WI38 (cell line): Measurements from ENCODE around the gene IMPACT.
A peak's percentile ranks its signal among the peaks of the same experiment; 100 is the strongest.

Experiments used
- H3K4me3 ChIP-seq: 2 replicates; pipeline ENCODE4 v1.5.1; 2011; ENCODE audit warnings: low read depth, mild to moderate bottlenecking, control low read depth, low read length
- TF ChIP-seq, protein P1 (sequence below): IDR thresholded peaks from 2 replicates; pipeline ENCODE4 v1.5.1; 2012; ENCODE audit warnings: low read depth, mild to moderate bottlenecking, control low read depth, low read length

The IMPACT gene

DNA sequence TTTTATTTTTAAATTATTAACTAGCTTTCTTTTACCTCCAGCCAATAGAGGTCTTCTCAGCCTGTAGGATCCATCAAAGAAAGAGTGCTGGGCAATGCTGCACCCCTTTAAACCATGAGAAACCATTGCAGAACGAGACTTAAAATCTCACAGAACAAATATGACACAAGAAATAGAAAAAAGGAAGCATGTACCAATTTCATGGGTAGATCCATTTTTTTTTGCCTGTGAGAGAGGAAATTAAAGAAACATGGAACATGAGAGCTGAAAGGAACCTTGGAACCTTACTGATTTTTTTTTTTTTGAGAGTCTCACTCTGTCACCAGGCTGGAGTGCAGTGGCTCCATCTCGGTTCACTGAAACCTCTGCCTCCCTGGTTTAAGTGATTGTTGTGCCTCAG lies 47.9 kb downstream of the IMPACT start:
- TF ChIP-seq, protein P1, sequence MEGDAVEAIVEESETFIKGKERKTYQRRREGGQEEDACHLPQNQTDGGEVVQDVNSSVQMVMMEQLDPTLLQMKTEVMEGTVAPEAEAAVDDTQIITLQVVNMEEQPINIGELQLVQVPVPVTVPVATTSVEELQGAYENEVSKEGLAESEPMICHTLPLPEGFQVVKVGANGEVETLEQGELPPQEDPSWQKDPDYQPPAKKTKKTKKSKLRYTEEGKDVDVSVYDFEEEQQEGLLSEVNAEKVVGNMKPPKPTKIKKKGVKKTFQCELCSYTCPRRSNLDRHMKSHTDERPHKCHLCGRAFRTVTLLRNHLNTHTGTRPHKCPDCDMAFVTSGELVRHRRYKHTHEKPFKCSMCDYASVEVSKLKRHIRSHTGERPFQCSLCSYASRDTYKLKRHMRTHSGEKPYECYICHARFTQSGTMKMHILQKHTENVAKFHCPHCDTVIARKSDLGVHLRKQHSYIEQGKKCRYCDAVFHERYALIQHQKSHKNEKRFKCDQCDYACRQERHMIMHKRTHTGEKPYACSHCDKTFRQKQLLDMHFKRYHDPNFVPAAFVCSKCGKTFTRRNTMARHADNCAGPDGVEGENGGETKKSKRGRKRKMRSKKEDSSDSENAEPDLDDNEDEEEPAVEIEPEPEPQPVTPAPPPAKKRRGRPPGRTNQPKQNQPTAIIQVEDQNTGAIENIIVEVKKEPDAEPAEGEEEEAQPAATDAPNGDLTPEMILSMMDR: no peak
- H3K4me3 ChIP-seq: no peak overlapping the region

DNA sequence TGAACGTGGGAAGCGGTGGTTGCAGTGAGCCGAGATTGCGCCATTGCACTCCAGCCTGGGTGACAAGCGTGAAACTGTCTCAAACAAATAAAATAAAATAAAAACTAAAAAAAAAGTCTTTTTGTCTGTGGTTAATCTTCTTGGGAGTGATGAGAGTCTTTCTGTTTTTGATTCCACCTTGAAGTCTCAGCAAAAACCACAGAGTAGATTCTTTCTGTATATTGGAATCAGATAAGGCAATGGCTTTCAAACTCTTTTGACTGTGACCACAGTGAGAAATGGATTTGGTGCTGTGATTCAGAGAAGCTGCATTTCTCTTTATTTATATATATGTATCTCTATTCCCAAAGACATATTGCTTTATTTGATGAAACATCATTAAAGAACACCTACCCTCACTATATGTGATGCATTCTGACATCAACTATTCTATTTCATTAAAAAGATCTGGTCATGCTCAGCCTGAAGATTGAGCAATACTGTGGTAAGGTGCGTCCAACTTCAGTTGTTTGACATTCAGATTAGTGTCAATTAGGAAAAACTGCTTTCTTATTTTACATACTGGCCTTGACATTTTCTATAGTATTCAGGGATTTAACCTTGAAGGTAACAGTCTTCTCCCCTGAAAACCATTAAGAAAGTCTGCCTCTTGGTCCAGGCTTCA lies 49.6 kb downstream of the IMPACT start:
- TF ChIP-seq, protein P1: no peak
- no peak overlapping the region for H3K4me3 ChIP-seq

GRCh38 chr18:24479371-24479770 lies 52.9 kb downstream of the IMPACT start:
- TF ChIP-seq, protein P1: no peak
- no peak overlapping the region for H3K4me3 ChIP-seq

DNA sequence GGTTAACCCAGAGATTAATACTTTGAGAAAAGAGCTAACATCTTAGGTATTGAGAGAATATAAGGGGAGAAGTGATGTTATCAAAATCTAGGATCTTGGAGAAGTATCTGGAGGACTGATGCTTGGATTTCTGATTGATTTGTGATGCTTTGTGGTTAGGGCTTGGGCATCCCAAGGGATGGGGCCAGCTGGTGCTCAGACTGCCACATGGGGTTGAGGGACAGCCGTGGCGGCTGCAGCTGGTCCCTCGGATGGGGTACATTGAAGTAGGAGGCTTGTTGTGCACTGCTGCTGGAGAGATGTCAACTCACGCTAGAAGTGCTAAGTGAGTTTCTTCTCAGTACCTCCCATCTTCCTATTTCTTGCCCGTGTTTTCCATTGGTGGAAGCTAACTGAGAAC lies 56.4 kb downstream of the IMPACT start:
- H3K4me3 ChIP-seq: no peak overlapping the region
- TF ChIP-seq, protein P1: no peak

DNA sequence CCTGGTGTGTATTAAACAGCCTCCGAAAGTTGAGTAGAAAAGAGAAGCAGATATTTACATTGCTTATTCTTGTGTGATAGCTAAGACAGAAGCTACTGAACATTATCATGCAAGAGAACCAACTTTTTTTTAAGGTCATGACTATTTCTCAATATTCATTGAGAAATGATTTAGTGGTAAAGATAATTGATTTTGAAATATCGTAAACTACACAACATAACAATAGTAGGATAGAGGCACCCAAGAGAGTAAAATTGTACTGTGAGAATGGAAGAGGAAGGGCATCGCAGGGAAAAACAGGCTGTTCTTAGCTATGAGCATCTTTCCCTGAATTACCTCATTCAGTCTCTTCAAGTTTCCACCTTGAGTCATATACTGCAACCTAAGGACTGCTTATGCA lies 59.2 kb downstream of the IMPACT start:
- H3K4me3 ChIP-seq: no peak overlapping the region
- TF ChIP-seq, protein P1: no peak

GRCh38 chr18:24486684-24487083 lies 60.2 kb downstream of the IMPACT start:
- no peak overlapping the region for H3K4me3 ChIP-seq
- TF ChIP-seq, protein P1: no peak

GRCh38 chr18:24488824-24489493 lies 62.5 kb downstream of the IMPACT start:
- H3K4me3 ChIP-seq: no peak overlapping the region
- TF ChIP-seq, protein P1: peak; percentile 72; the same call in 1 of the 2 replicates
